ENCODE measurements around the gene TMEM131.

- TF ChIP-seq JUN (IDR thresholded peaks at IDR 0.05; ENCODE audit: low read depth, low read length) (no peak), EP300 (IDR thresholded peaks at IDR 0.05; ENCODE audit: borderline replicate concordance in 1 of 2, low read depth in 2 of 2, low read length in 2 of 2) (no peak), POLR2A (IDR thresholded peaks at IDR 0.05; ENCODE audit: control extremely low read depth in 1 of 2, low read depth in 2 of 2, low read length in 2 of 2) (no peak), YY1 (IDR thresholded peaks at IDR 0.05; ENCODE audit: low read depth, low read length) (no peak), POLR2AphosphoS5 (IDR thresholded peaks at IDR 0.05; ENCODE audit: low read depth, low read length) (no peak), TAF7 (optimal IDR thresholded peaks at IDR 0.05; ENCODE audit: borderline replicate concordance, low read depth, low read length) (no peak), RAD21 (IDR thresholded peaks at IDR 0.05 in 1 of 2, conservative IDR thresholded peaks at IDR 0.05 in 1 of 2; ENCODE audit: low read depth in 2 of 2, low read length in 2 of 2) (no peak)
- TF ChIP-seq, protein P1, sequence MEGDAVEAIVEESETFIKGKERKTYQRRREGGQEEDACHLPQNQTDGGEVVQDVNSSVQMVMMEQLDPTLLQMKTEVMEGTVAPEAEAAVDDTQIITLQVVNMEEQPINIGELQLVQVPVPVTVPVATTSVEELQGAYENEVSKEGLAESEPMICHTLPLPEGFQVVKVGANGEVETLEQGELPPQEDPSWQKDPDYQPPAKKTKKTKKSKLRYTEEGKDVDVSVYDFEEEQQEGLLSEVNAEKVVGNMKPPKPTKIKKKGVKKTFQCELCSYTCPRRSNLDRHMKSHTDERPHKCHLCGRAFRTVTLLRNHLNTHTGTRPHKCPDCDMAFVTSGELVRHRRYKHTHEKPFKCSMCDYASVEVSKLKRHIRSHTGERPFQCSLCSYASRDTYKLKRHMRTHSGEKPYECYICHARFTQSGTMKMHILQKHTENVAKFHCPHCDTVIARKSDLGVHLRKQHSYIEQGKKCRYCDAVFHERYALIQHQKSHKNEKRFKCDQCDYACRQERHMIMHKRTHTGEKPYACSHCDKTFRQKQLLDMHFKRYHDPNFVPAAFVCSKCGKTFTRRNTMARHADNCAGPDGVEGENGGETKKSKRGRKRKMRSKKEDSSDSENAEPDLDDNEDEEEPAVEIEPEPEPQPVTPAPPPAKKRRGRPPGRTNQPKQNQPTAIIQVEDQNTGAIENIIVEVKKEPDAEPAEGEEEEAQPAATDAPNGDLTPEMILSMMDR (IDR thresholded peaks at IDR 0.05; ENCODE audit: control extremely low read depth in 1 of 3, insufficient read depth in 1 of 3, low read depth in 1 of 3, low read length in 3 of 3), result no peak
These were observed 269.3 kb downstream of the TMEM131 start for GRCh38 chr2:97726261-97727064.

Data from H1 (cell line).